IPS DF 19.7 (cell line): Measurements from ENCODE around the gene KMT5B.

ENCODE experiments used
- DNase-seq: peaks from one replicate; pipeline ENCODE4 v3.0.0-alpha.2; 2013; ENCODE audit warnings: low read depth, low spot score

Gene KMT5B

GRCh38 chr11:68146010-68146540 lies 67.0 kb downstream of the KMT5B start:
- no peak for DNase-seq

GRCh38 chr11:68145120-68145866 lies 67.8 kb downstream of the KMT5B start:
- DNase-seq = no peak

GRCh38 chr11:68143310-68143689 lies 69.8 kb downstream of the KMT5B start:
- DNase-seq = no peak

GRCh38 chr11:68142441-68143309 lies 70.4 kb downstream of the KMT5B start:
- no peak for DNase-seq

GRCh38 chr11:68142028-68142412 lies 71.1 kb downstream of the KMT5B start:
- no peak for DNase-seq

GRCh38 chr11:68141246-68142027 lies 71.7 kb downstream of the KMT5B start:
- DNase-seq = no peak

- DNase-seq = no peak
Measured at GRCh38 chr11:68140496-68141245, 72.4 kb downstream of the KMT5B start.

- DNase-seq = no peak
Measured at GRCh38 chr11:68138237-68138636, 74.9 kb downstream of the KMT5B start.

- no peak for DNase-seq
Measured at GRCh38 chr11:68137833-68138232, 75.3 kb downstream of the KMT5B start.

- no peak for DNase-seq
Measured at GRCh38 chr11:68136866-68137265, 76.2 kb downstream of the KMT5B start.

GRCh38 chr11:68135161-68135560 lies 77.9 kb downstream of the KMT5B start:
- DNase-seq = no peak

- DNase-seq = no peak
Measured at GRCh38 chr11:68133761-68134160, 79.3 kb downstream of the KMT5B start.

- DNase-seq = no peak
Measured at GRCh38 chr11:68130121-68130520, 83.0 kb downstream of the KMT5B start.

GRCh38 chr11:68128682-68129327 lies 84.3 kb downstream of the KMT5B start:
- no peak for DNase-seq

GRCh38 chr11:68127714-68128681 lies 85.1 kb downstream of the KMT5B start:
- DNase-seq = peak; percentile 88

- no peak for DNase-seq
Measured at GRCh38 chr11:68125164-68125563, 87.9 kb downstream of the KMT5B start.

- no peak for DNase-seq
Measured at GRCh38 chr11:68122936-68123539, 90.1 kb downstream of the KMT5B start.

- DNase-seq = no peak
Measured at GRCh38 chr11:68121067-68121899, 91.8 kb downstream of the KMT5B start, which contains the start of gene CHKA. TSS of gene CHKA (minus strand) at chr11:68121388. CDS start at chr11:68121177, 211 bp downstream.
